ENCODE results near the gene CAPN5.

DNA sequence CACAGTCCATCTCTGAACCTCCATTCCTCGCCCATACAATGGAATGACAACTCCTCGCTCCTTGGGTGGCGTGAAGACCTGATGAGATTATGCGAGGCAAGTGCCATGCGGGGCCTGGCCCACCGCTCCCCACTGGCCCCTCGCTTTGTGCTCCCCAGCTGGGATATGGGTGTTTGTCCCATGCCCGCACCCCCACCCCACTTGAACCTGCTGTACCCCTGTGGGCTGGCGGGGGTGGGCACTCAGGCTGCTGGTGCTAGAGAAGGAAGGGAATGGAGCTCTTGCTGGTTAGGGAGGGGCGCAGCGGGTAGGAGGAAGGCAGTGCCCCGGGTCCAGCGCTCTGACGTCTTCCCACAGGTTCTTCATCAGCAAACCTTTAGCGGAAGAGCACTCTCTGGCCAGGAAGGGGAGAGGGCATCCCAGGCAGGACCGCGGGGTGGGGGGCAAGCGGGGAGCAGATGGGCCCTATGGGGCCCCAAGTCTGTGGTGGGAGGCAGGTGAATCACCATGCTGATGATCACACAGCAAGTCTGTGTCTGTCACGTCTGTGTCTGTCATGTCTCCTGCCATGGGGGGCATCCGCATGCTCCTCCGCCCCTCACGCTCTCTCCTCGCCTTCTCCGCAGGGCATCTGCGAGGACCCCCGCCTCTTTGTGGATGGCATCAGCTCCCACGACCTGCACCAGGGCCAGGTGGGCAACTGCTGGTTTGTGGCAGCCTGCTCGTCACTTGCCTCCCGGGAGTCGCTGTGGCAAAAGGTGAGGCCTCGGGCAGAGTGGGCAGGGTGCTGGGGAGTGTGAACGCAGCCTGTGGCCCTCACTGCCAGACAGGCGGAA lies 26.5 kb downstream of the CAPN5 start:
- TF ChIP-seq, protein P1, sequence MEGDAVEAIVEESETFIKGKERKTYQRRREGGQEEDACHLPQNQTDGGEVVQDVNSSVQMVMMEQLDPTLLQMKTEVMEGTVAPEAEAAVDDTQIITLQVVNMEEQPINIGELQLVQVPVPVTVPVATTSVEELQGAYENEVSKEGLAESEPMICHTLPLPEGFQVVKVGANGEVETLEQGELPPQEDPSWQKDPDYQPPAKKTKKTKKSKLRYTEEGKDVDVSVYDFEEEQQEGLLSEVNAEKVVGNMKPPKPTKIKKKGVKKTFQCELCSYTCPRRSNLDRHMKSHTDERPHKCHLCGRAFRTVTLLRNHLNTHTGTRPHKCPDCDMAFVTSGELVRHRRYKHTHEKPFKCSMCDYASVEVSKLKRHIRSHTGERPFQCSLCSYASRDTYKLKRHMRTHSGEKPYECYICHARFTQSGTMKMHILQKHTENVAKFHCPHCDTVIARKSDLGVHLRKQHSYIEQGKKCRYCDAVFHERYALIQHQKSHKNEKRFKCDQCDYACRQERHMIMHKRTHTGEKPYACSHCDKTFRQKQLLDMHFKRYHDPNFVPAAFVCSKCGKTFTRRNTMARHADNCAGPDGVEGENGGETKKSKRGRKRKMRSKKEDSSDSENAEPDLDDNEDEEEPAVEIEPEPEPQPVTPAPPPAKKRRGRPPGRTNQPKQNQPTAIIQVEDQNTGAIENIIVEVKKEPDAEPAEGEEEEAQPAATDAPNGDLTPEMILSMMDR (IDR thresholded peaks at IDR 0.05; ENCODE audit: low read depth, low read length): no peak
- no peak for TF ChIP-seq EZH2phosphoT487 (IDR thresholded peaks at IDR 0.05; ENCODE audit: low read depth)

Data from OCI-LY3 (cell line).